NCI-H2171 (cell line): ENCODE results near the gene CEP112.
"Not testable (repeated sequence)": the region's sequence is repeated elsewhere in the genome, so short reads cannot be mapped to it uniquely, and the experiment has no call there.

ENCODE experiments used
- DNase-seq: peaks from one replicate; lab custom pipeline; 2025; lab: John Stamatoyannopoulos, UW

Gene CEP112

DNA sequence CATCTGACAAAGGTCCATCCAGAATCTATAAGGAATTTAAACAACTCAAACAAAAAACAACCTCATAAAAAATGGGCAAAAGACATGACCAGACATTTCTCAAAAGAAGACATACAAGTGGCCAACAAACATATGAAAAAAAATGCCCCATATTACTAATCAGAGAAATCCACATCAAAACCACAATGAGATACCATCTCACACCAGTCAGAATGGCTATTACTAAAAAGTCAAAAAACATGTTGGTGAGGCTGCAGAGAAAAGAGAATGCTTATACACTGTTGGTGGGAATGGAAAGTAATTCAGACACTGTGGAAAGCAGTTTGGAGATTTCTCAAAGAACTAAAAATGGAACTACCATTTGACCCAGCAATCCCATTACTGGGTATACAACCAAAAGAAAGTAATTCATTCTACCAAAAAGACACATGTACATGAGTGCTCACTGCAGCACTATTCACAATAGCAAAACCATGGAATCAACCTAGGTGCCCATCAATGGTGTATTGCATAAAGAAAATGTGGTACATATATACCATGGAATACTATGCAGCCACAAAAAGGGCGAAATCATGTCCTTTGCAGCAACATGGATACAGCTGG, 409.7 kb downstream of the CEP112 start:
- not testable (repeated sequence) for DNase-seq

DNA sequence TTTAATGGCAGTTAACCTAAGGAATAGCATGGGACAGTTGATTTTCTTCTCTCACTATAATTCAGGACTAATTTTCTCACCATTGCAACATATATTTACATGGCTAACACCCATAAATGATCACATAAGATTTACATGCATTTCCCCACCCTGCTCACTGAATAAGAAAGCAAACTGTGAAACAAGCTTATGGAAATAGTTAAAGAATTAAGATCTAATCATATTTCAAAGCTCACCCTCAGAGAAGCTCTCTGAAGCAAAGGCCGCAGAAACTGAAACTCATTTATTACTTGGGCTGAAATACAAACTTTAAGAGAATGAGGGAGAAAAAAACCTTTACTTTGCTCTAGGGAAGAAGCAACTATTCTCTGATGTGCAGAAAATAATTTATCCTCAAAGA, 411.8 kb downstream of the CEP112 start:
- no peak for DNase-seq

- DNase-seq = no peak
Measured at GRCh38 chr17:65776890-65777289, 415.0 kb downstream of the CEP112 start.

DNA sequence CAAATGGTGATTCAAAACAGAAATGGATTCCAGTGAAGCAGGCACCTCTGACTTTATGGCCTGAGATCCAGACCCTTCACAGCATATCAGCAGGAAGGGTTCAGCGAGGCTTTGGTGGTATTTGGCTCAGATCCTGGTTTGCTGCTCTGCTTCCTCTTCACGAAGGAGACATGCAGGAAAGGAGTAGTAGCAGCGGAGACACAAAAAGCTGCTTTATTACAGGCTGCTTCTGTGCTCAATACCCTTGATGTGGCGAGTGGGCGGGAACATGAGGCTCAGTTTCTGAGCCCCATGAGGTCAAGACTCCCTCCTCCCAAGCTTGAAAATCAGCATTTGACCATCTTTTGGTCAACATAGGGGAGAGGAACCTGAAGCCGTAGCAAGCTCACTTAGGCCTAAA, 417.1 kb downstream of the CEP112 start:
- DNase-seq = no peak

DNA sequence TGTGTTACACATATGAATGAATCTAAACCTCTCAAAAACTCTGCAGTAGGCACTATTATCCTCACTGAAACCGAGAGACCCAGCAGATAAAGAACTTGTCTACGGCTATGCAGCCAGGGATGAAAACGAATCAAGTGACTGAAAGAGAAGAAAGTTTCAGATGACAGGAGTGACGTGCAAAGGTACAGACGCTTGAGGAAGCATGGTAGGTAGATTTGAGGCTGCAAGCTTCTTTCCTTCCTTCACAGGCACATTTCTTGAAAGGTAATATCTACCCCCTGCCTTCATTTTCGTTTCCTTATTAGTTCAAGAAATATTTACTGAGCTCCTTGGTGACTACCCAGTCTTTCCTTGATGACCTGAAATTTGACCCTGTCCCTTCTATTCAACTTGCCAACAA, 418.9 kb downstream of the CEP112 start:
- DNase-seq = no peak

DNA sequence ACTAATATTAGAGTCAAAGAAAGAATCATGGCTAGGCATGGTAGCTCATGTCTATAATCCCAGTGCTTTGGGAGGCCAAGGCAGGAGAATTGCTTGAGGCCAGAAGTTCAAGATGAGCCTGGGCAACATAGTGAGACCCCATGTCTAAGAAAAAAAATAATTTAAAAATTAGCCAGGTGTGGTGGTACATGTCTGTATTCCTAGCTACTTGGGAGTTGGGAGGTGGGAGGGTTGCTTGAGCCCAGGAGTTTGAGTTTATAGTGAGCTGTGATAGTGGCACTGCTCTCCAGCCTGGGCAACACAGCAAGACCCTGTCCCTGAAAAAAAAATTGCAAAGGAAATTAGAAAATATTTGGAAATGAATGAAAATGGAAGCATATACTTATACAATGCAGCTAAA, 420.2 kb downstream of the CEP112 start:
- DNase-seq = no peak

- no peak for DNase-seq
Measured at GRCh38 chr17:65763786-65764185, 428.1 kb downstream of the CEP112 start.

- DNase-seq = no peak
Measured at GRCh38 chr17:65762973-65763372, 429.0 kb downstream of the CEP112 start.

DNA sequence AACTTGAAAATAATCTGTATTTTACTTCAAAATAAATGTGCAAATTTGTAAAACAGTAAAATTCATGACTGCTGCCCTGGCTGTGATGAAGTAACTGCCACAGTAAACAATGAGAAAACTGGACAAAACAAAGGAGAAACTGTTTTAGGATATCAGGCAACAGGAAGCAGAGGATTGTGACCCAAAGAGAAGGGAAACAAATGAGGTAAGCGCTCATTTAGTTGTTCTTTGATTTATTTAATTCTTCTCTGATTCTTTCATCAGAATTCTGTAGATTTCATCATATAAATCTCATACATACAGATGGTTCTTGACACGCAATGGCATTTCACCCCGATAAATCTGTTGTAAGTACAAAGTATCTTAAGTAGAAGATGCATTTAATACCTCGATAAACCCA, 432.4 kb downstream of the CEP112 start:
- no peak for DNase-seq

GRCh38 chr17:65756760-65757159, 435.2 kb downstream of the CEP112 start:
- no peak for DNase-seq

DNA sequence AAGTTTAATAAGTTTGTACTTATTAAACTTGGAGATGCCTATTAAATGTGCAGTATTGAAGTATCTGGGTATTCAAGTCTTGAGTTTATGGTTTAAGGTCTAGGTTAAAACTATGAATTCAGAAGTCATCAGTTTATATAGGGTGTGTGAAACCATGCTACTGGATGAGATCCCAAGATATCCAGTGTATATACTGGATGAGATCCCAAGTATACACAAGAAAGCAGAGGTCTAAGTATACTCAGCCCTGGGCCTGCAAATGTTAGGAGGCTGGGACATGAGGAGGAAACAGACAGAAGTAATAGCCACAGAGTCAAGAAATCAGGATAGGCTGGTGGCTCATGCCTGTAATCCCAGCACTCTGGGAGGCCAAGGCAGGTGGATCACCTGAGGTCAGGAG, 436.1 kb downstream of the CEP112 start:
- no peak for DNase-seq

GRCh38 chr17:65754630-65755029, 437.3 kb downstream of the CEP112 start:
- DNase-seq = no peak

- DNase-seq = no peak
Measured at GRCh38 chr17:65754081-65754480, 437.9 kb downstream of the CEP112 start.

DNA sequence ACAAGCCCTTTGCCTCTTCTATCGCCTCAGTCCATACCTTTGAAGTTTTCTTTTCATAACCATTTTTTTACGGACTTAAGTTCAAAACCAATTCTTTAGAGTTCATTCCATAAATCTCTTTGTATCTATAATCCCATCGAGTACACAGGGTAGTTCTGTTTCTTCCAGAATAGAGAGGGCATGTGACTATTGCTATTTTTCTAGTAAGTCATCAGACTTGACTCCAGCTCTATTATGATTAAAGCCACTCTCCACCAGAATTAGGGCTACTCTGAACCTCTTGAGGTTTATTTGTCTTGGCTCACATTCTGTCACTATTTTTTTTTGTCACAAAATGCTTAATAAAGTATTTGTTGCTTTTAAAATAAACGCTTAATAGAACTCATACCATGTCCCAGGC, 438.6 kb downstream of the CEP112 start:
- DNase-seq = no peak

DNA sequence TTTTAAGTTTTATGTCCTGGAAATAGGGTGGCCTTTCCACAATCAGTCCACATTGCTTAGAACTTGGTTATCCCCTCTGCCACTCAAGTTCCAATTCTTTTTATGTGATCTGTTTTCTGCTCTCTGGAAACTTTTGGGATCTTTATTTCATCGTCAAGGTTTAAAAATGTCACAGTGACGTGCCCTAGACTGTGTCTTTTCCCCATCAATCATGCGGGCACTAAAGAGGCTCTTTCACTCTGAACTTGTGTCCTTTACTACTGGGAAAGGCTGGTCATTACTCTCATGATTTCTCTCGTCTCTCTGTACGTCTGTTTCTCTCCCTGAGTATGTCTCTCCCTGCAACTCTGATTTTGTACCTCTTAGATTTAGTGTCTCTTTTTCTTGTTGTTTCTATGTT, 440.7 kb downstream of the CEP112 start:
- DNase-seq = no peak

DNA sequence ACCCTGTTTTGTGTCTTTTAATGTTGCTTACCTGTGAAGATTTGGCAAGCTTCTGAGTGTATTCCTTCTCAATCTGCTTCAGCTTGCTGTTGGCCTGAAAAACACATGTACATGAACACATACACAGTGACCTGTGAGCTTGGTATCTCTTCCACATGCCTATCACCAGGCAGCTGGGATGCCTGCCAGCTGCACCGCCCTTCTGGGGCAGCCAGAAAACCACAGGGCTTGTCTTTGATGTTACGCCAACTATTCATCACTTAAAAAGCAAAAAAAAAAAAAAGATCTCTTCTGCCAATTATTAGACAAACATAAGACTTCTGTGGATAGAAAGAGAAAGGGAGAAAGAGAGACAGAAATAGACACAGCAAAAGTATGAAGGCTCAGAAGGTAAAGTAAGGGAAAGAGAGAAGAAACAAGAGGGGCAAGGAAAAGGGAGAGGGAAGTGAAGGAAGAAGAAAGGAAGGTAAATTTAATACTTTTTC, 441.3 kb downstream of the CEP112 start:
- peak; percentile 71 for DNase-seq

DNA sequence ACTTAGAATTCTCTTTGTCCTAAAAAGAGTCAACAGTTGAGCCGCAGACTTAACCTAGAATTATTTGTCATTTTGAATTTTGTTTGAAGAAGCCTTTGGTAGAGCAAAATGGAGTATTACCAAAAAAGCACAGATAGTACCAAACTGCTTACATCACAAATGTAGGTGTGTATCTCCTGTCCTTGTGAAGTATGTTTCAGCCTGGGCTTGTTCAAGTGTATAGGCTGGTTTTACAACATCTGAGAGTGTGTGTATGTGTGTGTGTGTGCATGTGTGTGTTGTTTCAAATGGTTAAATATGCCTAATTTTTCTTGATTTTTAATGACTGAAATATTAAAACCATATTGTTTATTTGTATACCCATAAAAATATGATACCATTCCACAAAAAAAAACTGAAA, 441.8 kb downstream of the CEP112 start:
- DNase-seq = no peak

DNA sequence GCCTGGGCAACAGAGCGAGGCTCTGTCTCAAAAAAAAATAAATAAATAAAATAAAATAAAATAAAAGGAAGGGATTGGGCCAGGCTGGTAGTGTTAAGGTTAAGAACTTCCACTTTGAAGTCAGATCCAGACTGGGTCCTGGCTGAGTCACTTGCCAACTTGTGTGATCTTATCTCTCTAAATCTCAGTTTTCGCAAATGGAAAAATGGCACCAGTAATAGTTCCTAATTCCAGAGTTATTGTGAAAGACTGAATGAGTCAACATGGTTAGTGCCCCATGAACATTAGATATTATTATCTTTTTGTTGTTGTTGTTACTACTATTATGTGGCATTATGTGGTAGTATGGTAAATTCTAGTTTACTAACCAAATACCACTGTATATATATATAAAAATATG, 442.5 kb downstream of the CEP112 start:
- DNase-seq = no peak

DNA sequence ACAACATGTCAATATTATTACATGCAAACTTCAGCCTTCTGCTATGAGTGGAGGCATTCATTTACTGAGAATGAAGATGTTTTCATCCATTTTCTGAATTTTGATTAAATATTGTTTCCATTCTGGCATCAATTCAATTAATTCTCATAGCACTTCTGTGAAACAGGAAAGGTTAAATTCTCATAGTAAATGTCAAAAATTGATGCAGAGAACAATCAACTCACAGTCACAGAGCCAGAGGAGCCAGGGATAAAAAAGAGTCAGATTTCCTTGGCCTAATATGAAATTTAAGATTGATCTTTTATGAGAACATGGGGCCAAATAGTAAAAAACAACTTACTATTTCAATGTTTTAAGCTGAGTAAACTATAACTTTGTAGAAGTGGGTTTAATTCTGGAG, 446.7 kb downstream of the CEP112 start:
- no peak for DNase-seq

- no peak for DNase-seq
Measured at GRCh38 chr17:65743308-65743655, 448.7 kb downstream of the CEP112 start.

GRCh38 chr17:65742403-65743307, 449.3 kb downstream of the CEP112 start:
- DNase-seq = no peak

DNA sequence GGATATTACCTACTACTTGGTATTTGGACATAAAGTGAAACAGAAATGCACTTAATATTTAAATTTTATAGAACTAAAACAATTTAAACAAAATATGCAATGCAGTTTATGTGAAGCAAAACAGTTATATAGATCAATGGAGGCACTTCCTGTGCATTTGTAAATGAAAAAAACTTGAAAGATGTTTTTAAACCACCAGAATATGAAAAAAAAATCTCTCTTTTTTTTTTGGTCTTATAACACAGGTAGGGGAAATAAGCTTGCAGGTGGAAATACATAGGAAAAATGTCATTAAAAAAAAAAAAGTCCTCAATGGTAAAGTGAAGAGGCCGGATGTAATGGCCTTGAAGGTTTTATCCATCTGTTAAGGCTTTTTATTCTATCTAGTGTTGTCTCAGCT, 450.2 kb downstream of the CEP112 start:
- DNase-seq = no peak

GRCh38 chr17:65739034-65739433, 452.9 kb downstream of the CEP112 start:
- no peak for DNase-seq

DNA sequence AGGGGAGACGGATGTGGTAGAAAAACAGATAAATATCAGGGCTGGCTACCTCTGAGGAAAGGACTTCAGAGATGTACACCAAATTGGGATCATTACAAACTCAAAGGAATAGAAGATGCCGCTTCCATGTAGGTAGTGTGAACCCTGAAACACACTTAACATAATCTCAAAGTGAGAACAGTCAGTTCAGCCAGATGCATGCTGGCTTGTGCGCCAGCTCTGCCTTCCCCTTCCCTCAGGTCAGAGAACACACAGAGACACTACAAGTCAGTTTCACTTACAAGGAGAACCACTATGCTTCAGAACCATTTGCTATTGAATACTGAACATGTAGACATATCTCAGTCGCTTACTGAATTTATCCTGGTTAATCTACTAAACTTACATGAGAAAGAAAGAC, 454.5 kb downstream of the CEP112 start:
- DNase-seq = no peak
